BLaER1 treated with 17β-estradiol and CSF1 and Interleukin-3, amounts not matched to agents 10 nM and 100 nM (cell line): ENCODE measurements around the gene NDUFS1.
"Not testable (repeated sequence)": the region's sequence is repeated elsewhere in the genome, so short reads cannot be mapped to it uniquely, and the experiment has no call there.

ENCODE experiments used
- H3K27ac ChIP-seq, 11 experiments: shearing (Covaris generic); formaldehyde crosslinking; 2 replicates each; pipeline ENCODE4 v1.8.1; 2022
- H3K27me3 ChIP-seq, 11 experiments: shearing (Covaris generic); formaldehyde crosslinking; 2 replicates each; pipeline ENCODE4 v1.8.1; 2022
- H3K36me3 ChIP-seq, 11 experiments: shearing (Covaris generic); formaldehyde crosslinking; 2 replicates each; pipeline ENCODE4 v1.8.1; 2022
- H3K4me1 ChIP-seq, 10 experiments: shearing (Covaris generic); formaldehyde crosslinking; 2 replicates each; pipeline ENCODE4 v1.8.1; 2022
- H3K4me2 ChIP-seq, 11 experiments: shearing (Covaris generic); formaldehyde crosslinking; 2 replicates each; pipeline ENCODE4 v1.8.1; 2022
- H3K4me3 ChIP-seq, 10 experiments: shearing (Covaris generic); formaldehyde crosslinking; 2 replicates each; pipeline ENCODE4 v1.8.1; 2022
- H3K9ac ChIP-seq, 11 experiments: shearing (Covaris generic); formaldehyde crosslinking; 2 replicates each; pipeline ENCODE4 v1.8.1; 2022
- H3K9me3 ChIP-seq, 11 experiments: shearing (Covaris generic); formaldehyde crosslinking; replicated peaks in 1 of 11; 2 replicates each; pipeline ENCODE4 v1.8.1; 2022
- H4K20me1 ChIP-seq, 11 experiments: shearing (Covaris generic); formaldehyde crosslinking; 2 replicates each; pipeline ENCODE4 v1.8.1; 2022
- Cebpa-rat ChIP-seq, 11 experiments: shearing (Covaris generic); IDR thresholded peaks; 2 replicates each; pipeline ENCODE4 v1.8.1; 2022

Gene NDUFS1

DNA sequence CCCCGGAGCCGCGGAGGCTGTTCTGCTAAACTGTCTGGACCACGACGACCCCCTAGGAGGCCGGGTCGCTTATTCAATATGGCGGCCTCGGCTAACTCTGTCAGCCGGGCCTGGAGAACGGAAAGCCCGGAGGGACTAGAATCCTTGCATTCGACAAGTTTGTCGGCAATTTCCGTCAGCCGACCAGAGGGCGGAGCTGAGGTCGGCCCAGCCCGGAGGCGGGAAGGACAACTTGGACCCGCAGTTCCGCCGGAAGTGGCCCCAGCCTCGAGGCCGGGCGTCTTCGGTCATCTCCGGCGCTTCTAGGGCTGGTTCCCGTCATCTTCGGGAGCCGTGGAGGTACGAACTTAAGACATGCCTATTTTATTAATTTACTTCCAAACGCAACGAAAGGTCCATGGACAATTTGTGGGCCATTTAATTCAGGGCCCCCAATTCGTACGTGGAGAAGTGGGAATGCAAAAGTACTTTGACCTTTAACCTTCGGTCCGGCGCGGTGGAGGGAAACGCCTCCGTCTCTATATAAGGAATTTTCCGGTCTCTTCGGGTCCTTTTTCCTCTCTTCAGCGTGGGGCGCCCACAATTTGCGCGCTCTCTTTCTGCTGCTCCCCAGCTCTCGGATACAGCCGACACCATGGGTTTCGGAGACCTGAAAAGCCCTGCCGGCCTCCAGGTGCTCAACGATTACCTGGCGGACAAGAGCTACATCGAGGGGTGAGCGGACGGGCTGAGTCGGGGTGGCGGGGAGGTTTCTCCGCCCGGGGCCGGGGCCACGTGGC is at the start of gene NDUFS1, which contains the start of gene EEF1B2:
NDUFS1 (minus strand) TSS at position 99 of the 779 bp plus-strand sequence. CDS start 5,766 bp downstream, outside the sequence.
EEF1B2 (plus strand) TSS at position 550 of the 779 bp plus-strand sequence; CDS start at position 635, 85 bp downstream.
- peaks cover 44 to 64% (median 51%) of the 10 kb centered on the region in 10 experiments for H3K4me1 ChIP-seq
- H3K9me3 ChIP-seq = peaks cover 0 to 4% (median 0%) of the 10 kb centered on the region in 11 experiments; a peak in 1 of 22 replicates
- peak within 1 kb of the TSS; percentile 94 to 99 (median 96) for H3K4me2 ChIP-seq
- peaks cover 37 to 67% (median 60%) of the 10 kb centered on the region in 11 experiments for H3K36me3 ChIP-seq
- peak within 1 kb of the TSS; percentile 83 to 96 (median 92) for H3K27ac ChIP-seq
- H3K27me3 ChIP-seq = no peaks in the 10 kb centered on the region
- peak within 1 kb of the TSS; percentile 89 to 97 (median 95) for H3K9ac ChIP-seq
- H3K4me3 ChIP-seq = peak within 1 kb of the TSS; percentile 74 to 98 (median 90)
- H4K20me1 ChIP-seq = peaks cover 16 to 73% (median 55%) of the 10 kb centered on the region in 11 experiments; a peak in 21 of 22 replicates
- no peak for TF ChIP-seq Cebpa-rat (IDR thresholded peaks at IDR 0.05)

DNA sequence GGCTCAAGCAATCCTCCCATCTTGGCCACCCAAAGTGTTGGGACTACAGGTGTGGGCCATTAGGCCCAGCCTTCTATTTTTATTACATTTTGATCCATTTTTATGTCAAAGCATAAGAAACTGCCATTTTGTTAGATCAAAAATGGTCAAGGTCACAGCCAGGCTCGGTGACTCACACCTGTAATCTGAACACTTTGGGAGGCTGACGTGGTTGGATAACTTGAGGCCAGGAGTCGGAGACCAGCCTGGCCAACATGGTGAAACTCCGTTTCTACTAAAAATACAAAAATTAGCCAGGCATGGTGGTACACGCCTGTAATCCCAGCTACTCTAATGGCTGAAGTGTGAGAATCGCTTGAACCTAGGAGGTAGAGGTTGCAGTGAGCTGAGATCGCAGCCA is 49.7 kb upstream of the NDUFS1 start:
- H3K9me3 ChIP-seq = peaks cover 0 to 1% (median 0%) of the 10 kb centered on the region in 11 experiments; a peak in 1 of 22 replicates
- peaks cover 0 to 14% (median 4%) of the 10 kb centered on the region in 10 experiments; a peak in 7 of 20 replicates for H3K4me1 ChIP-seq
- peaks cover 0 to 24% (median 0%) of the 10 kb centered on the region in 11 experiments; a peak in 7 of 22 replicates for H3K27me3 ChIP-seq
- H3K4me2 ChIP-seq = no peak overlapping the region
- no peak overlapping the region for H3K27ac ChIP-seq
- no peak for TF ChIP-seq Cebpa-rat (IDR thresholded peaks at IDR 0.05)
- no peak overlapping the region for H3K4me3 ChIP-seq
- no peaks in the 10 kb centered on the region for H4K20me1 ChIP-seq
- no peaks in the 10 kb centered on the region for H3K36me3 ChIP-seq
- H3K9ac ChIP-seq = no peak overlapping the region

DNA sequence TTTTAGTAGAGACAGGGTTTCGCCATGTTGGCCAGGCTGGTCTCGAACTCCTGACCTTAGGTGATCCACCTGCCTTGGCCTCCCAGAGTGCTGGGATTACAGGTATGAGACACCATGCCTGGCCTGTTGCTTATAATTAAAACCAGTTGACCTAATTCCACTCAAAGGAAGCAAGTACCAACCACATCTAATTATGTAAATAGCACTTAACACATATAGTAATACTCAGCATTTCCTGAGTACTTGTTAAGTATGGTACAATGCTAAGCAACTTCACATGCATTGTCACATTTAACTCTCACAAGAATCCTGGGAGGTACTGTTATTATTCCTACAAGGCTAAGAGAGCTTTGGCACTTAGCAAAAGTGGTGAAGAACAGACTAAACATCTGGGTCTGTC is 48.1 kb upstream of the NDUFS1 start:
- not testable (repeated sequence) for H4K20me1 ChIP-seq, H3K4me3 ChIP-seq, H3K27ac ChIP-seq, H3K9ac ChIP-seq, H3K36me3 ChIP-seq, H3K27me3 ChIP-seq
- peaks cover 0 to 13% (median 7%) of the 10 kb centered on the region in 11 experiments; a peak in 16 of 22 replicates for H3K9me3 ChIP-seq
- H3K4me2 ChIP-seq = peak overlapping the region in 2 of 11 experiments; percentile 18 to 29; a peak in 2 of 22 replicates
- H3K4me1 ChIP-seq = peaks cover 0 to 11% (median 4%) of the 10 kb centered on the region in 10 experiments; a peak in 7 of 20 replicates

DNA sequence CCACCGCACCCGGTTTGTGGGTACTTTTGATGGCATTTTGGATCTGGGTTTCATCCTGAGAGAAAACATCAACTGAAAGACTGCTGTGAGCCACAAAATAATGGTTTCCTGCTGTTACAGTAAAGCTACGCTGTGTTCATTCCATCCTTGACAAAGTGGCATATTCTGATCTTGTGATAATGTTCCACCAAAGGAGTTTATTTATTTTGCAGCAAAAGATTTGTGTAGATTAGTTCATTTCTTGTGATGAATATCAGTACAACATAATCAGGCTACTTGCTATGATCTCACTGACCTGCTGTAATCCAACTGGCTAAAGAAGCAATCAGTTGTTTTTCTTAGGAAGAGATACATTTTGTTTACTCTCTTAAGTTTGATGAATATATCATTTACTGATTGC is 45.5 kb upstream of the NDUFS1 start:
- H3K36me3 ChIP-seq = no peaks in the 10 kb centered on the region
- H3K9me3 ChIP-seq = peaks cover 0 to 13% (median 7%) of the 10 kb centered on the region in 11 experiments; a peak in 16 of 22 replicates
- peaks cover 0 to 11% (median 4%) of the 10 kb centered on the region in 10 experiments; a peak in 7 of 20 replicates for H3K4me1 ChIP-seq
- H3K4me2 ChIP-seq = peak overlapping the region in 2 of 11 experiments; percentile 29 to 36; a peak in 1 of 22 replicates
- no peaks in the 10 kb centered on the region for H4K20me1 ChIP-seq
- no peak overlapping the region for H3K4me3 ChIP-seq
- no peaks in the 10 kb centered on the region for H3K27me3 ChIP-seq
- H3K27ac ChIP-seq = peak overlapping the region in 4 of 11 experiments; percentile 23 to 44 (median 34); a peak in 4 of 22 replicates
- H3K9ac ChIP-seq = no peak overlapping the region; a peak in 1 of 22 replicates
- no peak for TF ChIP-seq Cebpa-rat (IDR thresholded peaks at IDR 0.05)

DNA sequence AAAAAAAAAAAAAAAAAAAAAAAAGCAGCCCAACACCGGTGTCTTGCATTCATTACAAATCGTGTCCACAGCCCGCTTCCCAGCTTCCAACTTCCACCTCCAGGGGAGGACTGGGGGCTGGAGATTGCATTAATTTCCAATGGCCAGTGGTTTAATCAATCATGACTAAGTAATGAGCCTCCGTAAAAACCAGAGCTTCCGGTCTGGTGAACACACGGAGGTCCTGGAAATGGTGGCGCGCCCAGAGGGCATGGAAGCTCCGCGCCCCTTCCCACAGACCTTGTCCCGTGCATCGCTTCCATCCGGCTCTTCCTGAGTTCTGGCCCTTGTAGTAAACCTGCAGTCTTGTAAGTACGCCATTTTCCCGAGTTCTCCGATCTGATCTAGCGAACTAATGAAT is 44.1 kb upstream of the NDUFS1 start:
- H3K4me2 ChIP-seq = no peak overlapping the region
- H3K27me3 ChIP-seq = no peaks in the 10 kb centered on the region
- no peaks in the 10 kb centered on the region for H3K36me3 ChIP-seq
- H4K20me1 ChIP-seq = no peaks in the 10 kb centered on the region
- H3K9ac ChIP-seq = no peak overlapping the region
- peaks cover 0 to 13% (median 7%) of the 10 kb centered on the region in 11 experiments; a peak in 16 of 22 replicates for H3K9me3 ChIP-seq
- no peak overlapping the region for H3K27ac ChIP-seq
- TF ChIP-seq Cebpa-rat (IDR thresholded peaks at IDR 0.05) = no peak
- H3K4me1 ChIP-seq = peaks cover 0 to 11% (median 4%) of the 10 kb centered on the region in 10 experiments; a peak in 7 of 20 replicates
- H3K4me3 ChIP-seq = no peak overlapping the region

DNA sequence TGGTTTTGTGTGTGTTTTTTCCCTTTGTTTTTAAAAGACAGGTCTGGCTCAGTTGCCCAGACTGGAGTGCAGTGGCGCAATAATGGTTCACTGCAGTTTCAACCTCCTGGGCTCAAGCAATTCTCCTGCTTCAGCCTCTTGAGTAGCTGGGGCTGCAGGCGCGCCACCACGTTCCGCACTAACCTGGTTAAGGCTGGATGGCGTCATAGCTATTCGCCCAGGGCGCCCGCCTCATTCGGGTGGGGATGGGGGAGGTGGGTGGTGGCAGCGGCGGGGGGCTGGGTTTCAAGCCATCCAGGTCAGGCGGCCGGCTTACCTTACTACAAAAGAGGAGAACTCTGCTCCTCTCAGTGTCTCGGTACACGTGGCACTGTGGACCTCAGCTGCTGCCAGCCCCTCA is 43.2 kb upstream of the NDUFS1 start:
- no peak overlapping the region for H3K4me3 ChIP-seq
- H3K9ac ChIP-seq = no peak overlapping the region
- H3K27me3 ChIP-seq = no peaks in the 10 kb centered on the region
- no peaks in the 10 kb centered on the region for H4K20me1 ChIP-seq
- TF ChIP-seq Cebpa-rat (IDR thresholded peaks at IDR 0.05) = no peak
- no peak overlapping the region for H3K4me2 ChIP-seq
- no peaks in the 10 kb centered on the region for H3K36me3 ChIP-seq
- H3K9me3 ChIP-seq = peaks cover 0 to 13% (median 7%) of the 10 kb centered on the region in 11 experiments; a peak in 16 of 22 replicates
- peaks cover 0 to 10% (median 4%) of the 10 kb centered on the region in 10 experiments; a peak in 7 of 20 replicates for H3K4me1 ChIP-seq
- no peak overlapping the region for H3K27ac ChIP-seq

DNA sequence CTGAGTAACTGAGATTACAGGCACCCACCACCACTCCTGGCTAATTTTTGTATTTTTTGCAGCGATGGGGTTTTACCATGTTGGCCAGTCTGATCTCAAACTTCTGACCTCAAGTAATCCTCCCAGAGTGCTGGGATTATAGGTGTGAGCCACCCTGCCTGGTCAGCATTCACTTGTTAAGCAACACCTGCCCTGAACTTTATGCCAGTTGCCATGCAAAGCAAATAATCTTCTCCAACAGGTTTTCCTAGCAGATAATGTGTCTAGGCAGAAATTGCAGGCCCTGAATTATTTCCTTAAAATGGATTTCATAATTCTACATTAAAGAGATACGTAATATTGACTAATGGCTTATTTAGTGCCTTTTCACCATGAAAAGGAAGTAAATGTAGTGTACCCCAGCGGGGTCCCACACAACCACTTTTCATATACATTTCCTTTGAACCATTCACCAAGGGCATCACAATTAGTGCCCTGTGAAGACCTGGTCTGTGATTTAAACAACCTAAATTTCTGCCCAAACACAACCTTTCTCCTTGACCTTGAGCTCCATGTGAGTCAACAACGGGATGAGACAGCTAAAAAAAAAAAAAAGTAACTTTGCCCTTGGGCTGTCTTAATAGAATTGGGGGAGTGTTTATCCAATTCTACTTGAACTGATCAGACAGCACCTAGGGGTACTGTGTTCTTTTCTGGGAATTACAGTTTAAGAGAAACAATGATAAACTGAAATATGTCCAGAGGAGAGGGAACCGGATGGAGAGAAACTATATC is 42.0 kb upstream of the NDUFS1 start:
- Histone ChIP-seq H3K9me3 (peaks cover 0 to 13% (median 7%) of the 10 kb centered on the region in 11 experiments; a peak in 16 of 22 replicates), H3K4me3 (no peak overlapping the region), H3K9ac (no peak overlapping the region), H3K27ac (no peak overlapping the region), H3K27me3 (no peaks in the 10 kb centered on the region), H4K20me1 (no peaks in the 10 kb centered on the region), H3K4me2 (no peak overlapping the region), H3K4me1 (peaks cover 0 to 6% (median 4%) of the 10 kb centered on the region in 10 experiments; a peak in 6 of 20 replicates), H3K36me3 (no peaks in the 10 kb centered on the region)
- no peak for TF ChIP-seq Cebpa-rat (IDR thresholded peaks at IDR 0.05)

DNA sequence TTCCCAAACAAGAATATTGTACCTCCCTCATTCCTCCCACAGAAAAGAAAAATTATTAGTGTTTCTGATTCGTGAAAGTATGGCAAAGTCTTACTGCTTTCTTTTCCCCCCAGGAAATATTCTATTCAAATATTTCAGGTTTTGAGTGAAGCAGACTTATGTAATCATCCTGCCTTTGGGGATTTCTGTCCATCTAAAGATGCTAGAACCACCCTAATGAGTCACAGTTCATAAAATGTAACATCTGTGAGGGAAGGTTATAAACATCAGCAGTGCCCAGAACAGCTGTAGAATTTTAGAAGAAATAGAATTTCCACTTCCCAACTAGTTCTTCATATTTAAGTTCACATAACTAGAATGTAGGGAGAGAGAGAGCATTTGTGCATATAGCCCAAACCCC is 39.4 kb upstream of the NDUFS1 start:
- Histone ChIP-seq H3K9ac (no peak overlapping the region), H3K4me2 (no peak overlapping the region), H3K36me3 (no peaks in the 10 kb centered on the region)

More for the DNA sequence above, 39.4 kb upstream of the NDUFS1 start:
- no peak overlapping the region for H3K27ac ChIP-seq
- no peaks in the 10 kb centered on the region for H3K27me3 ChIP-seq
- no peak overlapping the region for H3K4me3 ChIP-seq
- no peaks in the 10 kb centered on the region; a peak in 1 of 20 replicates for H3K4me1 ChIP-seq
- peaks cover 0 to 11% (median 6%) of the 10 kb centered on the region in 11 experiments; a peak in 16 of 22 replicates for H3K9me3 ChIP-seq
- no peaks in the 10 kb centered on the region for H4K20me1 ChIP-seq
- no peak for TF ChIP-seq Cebpa-rat (IDR thresholded peaks at IDR 0.05)
